ENCODE results near the gene SORBS2.

Gene SORBS2

GRCh38 chr4:185834778-185835177 lies 22.8 kb upstream of the SORBS2 start:
- DNase-seq = no peak

GRCh38 chr4:185834088-185834487 lies 22.1 kb upstream of the SORBS2 start:
- no peak for DNase-seq

GRCh38 chr4:185833055-185833598 lies 21.1 kb upstream of the SORBS2 start:
- DNase-seq = no peak

- DNase-seq = no peak
These were observed 19.3 kb upstream of the SORBS2 start for GRCh38 chr4:185831125-185831815.

- DNase-seq = no peak
These were observed 18.4 kb upstream of the SORBS2 start for GRCh38 chr4:185830263-185830994.

GRCh38 chr4:185826381-185826780 lies 14.4 kb upstream of the SORBS2 start:
- no peak for DNase-seq

GRCh38 chr4:185825737-185826136 lies 13.7 kb upstream of the SORBS2 start:
- no peak for DNase-seq

- no peak for DNase-seq
These were observed 10.8 kb upstream of the SORBS2 start for GRCh38 chr4:185822791-185823190.

- no peak for DNase-seq
These were observed 9.0 kb upstream of the SORBS2 start for GRCh38 chr4:185821029-185821419.

- no peak for DNase-seq
These were observed 8.4 kb upstream of the SORBS2 start for GRCh38 chr4:185820146-185821028.

- DNase-seq = no peak
These were observed 7.2 kb upstream of the SORBS2 start for GRCh38 chr4:185819144-185819543.

GRCh38 chr4:185817403-185817818 lies 5.4 kb upstream of the SORBS2 start:
- no peak for DNase-seq

- DNase-seq = no peak
These were observed 1.1 kb upstream of the SORBS2 start for GRCh38 chr4:185813133-185813532.

- DNase-seq = no peak
These were observed 1.1 kb downstream of the SORBS2 start for GRCh38 chr4:185810746-185811508.

GRCh38 chr4:185809533-185810071 lies 2.4 kb downstream of the SORBS2 start:
- no peak for DNase-seq

GRCh38 chr4:185809121-185809520 lies 2.9 kb downstream of the SORBS2 start:
- no peak for DNase-seq

- DNase-seq = no peak
These were observed 6.0 kb downstream of the SORBS2 start for GRCh38 chr4:185805979-185806378.

- DNase-seq = no peak
These were observed 6.7 kb downstream of the SORBS2 start for GRCh38 chr4:185805262-185805802.

- DNase-seq = no peak
These were observed 9.0 kb downstream of the SORBS2 start for GRCh38 chr4:185803022-185803421.

- no peak for DNase-seq
These were observed 10.5 kb downstream of the SORBS2 start for GRCh38 chr4:185801471-185801870.

GRCh38 chr4:185800266-185800945 lies 11.6 kb downstream of the SORBS2 start:
- no peak for DNase-seq

All from SHP77 treated with DMSO at 0.1 percent for 48 hours (cell line).